ENCODE data around the gene NABP1.

DNA sequence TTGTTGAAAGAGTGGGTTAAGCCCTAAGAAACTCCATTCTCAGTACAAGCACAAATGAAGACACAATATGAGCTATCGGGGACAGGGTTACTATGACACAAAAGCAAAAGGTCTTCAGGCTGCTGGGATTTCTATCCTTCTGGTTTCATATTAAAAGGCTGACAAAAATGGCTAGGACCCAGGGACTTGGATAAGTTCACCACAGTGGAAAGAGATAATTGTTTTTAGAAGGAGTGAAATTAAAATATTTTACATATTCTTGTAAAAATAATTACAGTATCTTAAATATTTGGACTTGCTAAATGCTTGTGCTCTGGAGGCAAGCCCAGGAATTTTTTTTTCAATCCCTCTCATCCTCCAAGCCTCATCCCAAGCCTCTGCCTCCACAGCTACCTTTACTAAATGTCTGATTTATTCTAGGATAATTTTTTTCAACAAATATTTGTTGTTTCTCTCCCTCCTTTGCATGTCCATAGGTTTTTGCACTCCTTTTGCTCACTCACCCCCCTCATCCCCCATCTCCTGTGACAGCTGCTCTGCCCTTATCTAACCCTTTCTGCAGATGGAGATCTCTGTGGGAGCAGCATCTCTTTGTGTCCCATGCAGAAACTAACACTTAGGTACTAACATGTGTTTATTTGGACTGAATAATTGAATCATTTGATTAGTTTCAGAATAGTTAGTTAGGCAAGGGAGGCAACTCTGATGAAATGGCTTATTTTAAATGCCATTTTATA lies 47.8 kb upstream of the NABP1 start:
- TF ChIP-seq, protein P1, sequence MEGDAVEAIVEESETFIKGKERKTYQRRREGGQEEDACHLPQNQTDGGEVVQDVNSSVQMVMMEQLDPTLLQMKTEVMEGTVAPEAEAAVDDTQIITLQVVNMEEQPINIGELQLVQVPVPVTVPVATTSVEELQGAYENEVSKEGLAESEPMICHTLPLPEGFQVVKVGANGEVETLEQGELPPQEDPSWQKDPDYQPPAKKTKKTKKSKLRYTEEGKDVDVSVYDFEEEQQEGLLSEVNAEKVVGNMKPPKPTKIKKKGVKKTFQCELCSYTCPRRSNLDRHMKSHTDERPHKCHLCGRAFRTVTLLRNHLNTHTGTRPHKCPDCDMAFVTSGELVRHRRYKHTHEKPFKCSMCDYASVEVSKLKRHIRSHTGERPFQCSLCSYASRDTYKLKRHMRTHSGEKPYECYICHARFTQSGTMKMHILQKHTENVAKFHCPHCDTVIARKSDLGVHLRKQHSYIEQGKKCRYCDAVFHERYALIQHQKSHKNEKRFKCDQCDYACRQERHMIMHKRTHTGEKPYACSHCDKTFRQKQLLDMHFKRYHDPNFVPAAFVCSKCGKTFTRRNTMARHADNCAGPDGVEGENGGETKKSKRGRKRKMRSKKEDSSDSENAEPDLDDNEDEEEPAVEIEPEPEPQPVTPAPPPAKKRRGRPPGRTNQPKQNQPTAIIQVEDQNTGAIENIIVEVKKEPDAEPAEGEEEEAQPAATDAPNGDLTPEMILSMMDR (optimal IDR thresholded peaks at IDR 0.05 in 1 of 3, IDR thresholded peaks at IDR 0.05 in 1 of 3, conservative IDR thresholded peaks at IDR 0.05 in 1 of 3; ENCODE audit: extremely low read depth in 1 of 3, insufficient read depth in 2 of 3, low read length in 3 of 3), result no peak
- TF ChIP-seq EZH2 (IDR thresholded peaks at IDR 0.05; ENCODE audit: low read length), result no peak

All from keratinocyte (primary cell).